ENCODE results near the gene VPS35.

DNA sequence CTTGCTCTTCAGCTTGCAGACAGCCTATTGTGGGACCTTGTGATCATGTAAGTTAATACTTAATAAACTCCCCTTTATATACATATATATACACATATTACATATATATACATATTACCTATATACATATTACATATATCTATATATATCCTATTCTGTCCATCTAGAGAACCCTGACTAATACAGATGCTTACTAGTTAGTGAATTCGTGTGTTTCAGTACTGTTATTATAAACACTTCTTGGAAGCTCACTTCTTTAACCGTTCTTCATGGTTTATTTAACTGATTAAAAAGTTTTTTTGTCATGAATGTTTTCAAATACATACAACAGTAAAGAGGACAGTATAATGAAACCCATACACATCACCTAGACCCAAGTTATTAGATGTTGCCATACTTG, 13.1 kb upstream of the VPS35 start:
- TF ChIP-seq POLR2A (IDR thresholded peaks at IDR 0.05) = no peak
- TF ChIP-seq CTCF (IDR thresholded peaks at IDR 0.05) = no peak
